Heart left ventricle (tissue), 13 donors: Measurements from ENCODE around the gene SIL1.

ENCODE experiments used
- POLR2A ChIP-seq, 2 donors: fragments of 450-650 bp; IDR thresholded peaks; one replicate each; pipeline ENCODE4 v1.6.1; 2017; ENCODE audit warnings: antibody characterized with exemption in 2 of 2, mild to moderate bottlenecking in 2 of 2, moderate library complexity in 2 of 2
- TF ChIP-seq, protein P1 (sequence below), 12 donors: fragments of 200-600 bp; sonication (generic) in 4 of 12; IDR thresholded peaks; one replicate each; pipeline versions ENCODE4 v1.5.0 to v1.8.0; 2018 to 2022; ENCODE audit warnings: antibody characterized with exemption in 12 of 12, mild to moderate bottlenecking in 5 of 12
- donor health status: ischemic (EF 13 %, LVEDD 7.1; RV severe dilation, severe dysfunction).
- donor health status: DM: no; HTN: yes; CAD: no.
- donor health status: DM: no; HTN: no; CAD: no.
- donor health status: ischemic (EF 25% LVEDD 6.9; RV normal size, moderate dysfunction).
- donor health status: ischemic (EF 25% LVEDD 5.7; RV mildly dilated, moderate dysfunction).
- donor health status: ischemic (EF 35%, LVEDD 5.7; RV mildly dilated, moderate dysfunction).
- donor health status: nonischemic (EF 11% LVEDD 7.7; RV severe dilation, severe dysfunction).
- donor health status: DM: yes; HTN: yes; CAD: no.
- donor health status: PGD.
- donor health status: ischemic (EF 29% LVEDD 5.4; RV normal size, mild dysfunction).
- donor health status: nonischemic (EF 23%, LVEDD 6.1; RV moderate dilation, normal function).

GRCh38 chr5:139049780-139050179 is 148.4 kb downstream of the SIL1 start:
- TF ChIP-seq POLR2A (IDR thresholded peaks at IDR 0.05): no peak
- TF ChIP-seq, protein P1, sequence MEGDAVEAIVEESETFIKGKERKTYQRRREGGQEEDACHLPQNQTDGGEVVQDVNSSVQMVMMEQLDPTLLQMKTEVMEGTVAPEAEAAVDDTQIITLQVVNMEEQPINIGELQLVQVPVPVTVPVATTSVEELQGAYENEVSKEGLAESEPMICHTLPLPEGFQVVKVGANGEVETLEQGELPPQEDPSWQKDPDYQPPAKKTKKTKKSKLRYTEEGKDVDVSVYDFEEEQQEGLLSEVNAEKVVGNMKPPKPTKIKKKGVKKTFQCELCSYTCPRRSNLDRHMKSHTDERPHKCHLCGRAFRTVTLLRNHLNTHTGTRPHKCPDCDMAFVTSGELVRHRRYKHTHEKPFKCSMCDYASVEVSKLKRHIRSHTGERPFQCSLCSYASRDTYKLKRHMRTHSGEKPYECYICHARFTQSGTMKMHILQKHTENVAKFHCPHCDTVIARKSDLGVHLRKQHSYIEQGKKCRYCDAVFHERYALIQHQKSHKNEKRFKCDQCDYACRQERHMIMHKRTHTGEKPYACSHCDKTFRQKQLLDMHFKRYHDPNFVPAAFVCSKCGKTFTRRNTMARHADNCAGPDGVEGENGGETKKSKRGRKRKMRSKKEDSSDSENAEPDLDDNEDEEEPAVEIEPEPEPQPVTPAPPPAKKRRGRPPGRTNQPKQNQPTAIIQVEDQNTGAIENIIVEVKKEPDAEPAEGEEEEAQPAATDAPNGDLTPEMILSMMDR (IDR thresholded peaks at IDR 0.05): no peak
